CD14-positive monocyte (primary cell): ENCODE results near the gene TAPT1. TPM values are rescaled to one million over a fixed set of nuclear protein-coding genes. Genes with fewer than 3 reads are reported as not detected.
A peak's percentile ranks its signal among the peaks of the same experiment; 100 is the strongest.

Experiments used
- DNase-seq, 3 donors: peaks; one replicate each; pipeline ENCODE4 v3.0.0-alpha.2; 2011 to 2022
- H2AFZ ChIP-seq: 2 replicates; pipeline ENCODE4 v1.6.0; 2012; ENCODE audit warnings: mild to moderate bottlenecking, low read depth, low read length, inconsistent platforms; ENCODE audit not compliant: insufficient read depth, poor library complexity, severe bottlenecking
- H3K27ac ChIP-seq, 2 donors: 1 replicate in 1 of 2; 2 replicates in 1 of 2; pipeline ENCODE4 v1.5.1; 2012 to 2013; ENCODE audit warnings: low read length in 2 of 2, control low read depth in 1 of 2, inconsistent platforms in 1 of 2, low read depth in 1 of 2, mild to moderate bottlenecking in 1 of 2
- H3K27me3 ChIP-seq, 2 donors: one replicate each; pipeline versions ENCODE4 v1.6.0 to v1.6.1; 2011 to 2013; ENCODE audit warnings: low read length in 2 of 2; ENCODE audit not compliant: control insufficient read depth in 2 of 2, insufficient read depth in 2 of 2
- H3K36me3 ChIP-seq, 2 donors: replicated peaks in 1 of 2; 1 replicate in 1 of 2; 2 replicates in 1 of 2; pipeline versions ENCODE4 v1.5.1 to v1.6.1; 2012 to 2013; ENCODE audit warnings: low read length in 2 of 2, control low read depth in 1 of 2, inconsistent platforms in 1 of 2, mild to moderate bottlenecking in 1 of 2; ENCODE audit not compliant: insufficient read depth in 2 of 2, control insufficient read depth in 1 of 2
- H3K4me1 ChIP-seq, 2 donors: 1 replicate in 1 of 2; 2 replicates in 1 of 2; pipeline versions ENCODE4 v1.5.1 to v1.6.1; 2012 to 2013; ENCODE audit warnings: low read length in 2 of 2, control low read depth in 1 of 2, inconsistent platforms in 1 of 2, mild to moderate bottlenecking in 1 of 2, moderate library complexity in 1 of 2; ENCODE audit not compliant: insufficient read depth in 2 of 2, control insufficient read depth in 1 of 2
- H3K4me2 ChIP-seq: replicated peaks from 2 replicates; pipeline ENCODE3; 2012; ENCODE audit warnings: low read length, moderate library complexity, mild to moderate bottlenecking; ENCODE audit not compliant: poor library complexity, severe bottlenecking; ENCODE audit errors: extremely low read depth
- H3K4me3 ChIP-seq, 3 experiments: fragments of 200-600 bp in 1 of 3; sonication (generic) in 1 of 3; replicated peaks in 1 of 3; 1 replicate in 2 of 3; 2 replicates in 1 of 3; pipeline ENCODE4 v1.5.1; 2011 to 2013; ENCODE audit warnings: low read length in 3 of 3, mild to moderate bottlenecking in 3 of 3, control low read depth in 2 of 3, low read depth in 2 of 3, inconsistent platforms in 1 of 3, moderate library complexity in 1 of 3
- H3K79me2 ChIP-seq: 2 replicates; pipeline ENCODE4 v1.6.0; 2012; ENCODE audit warnings: mild to moderate bottlenecking, control low read depth, inconsistent platforms, low read length, moderate library complexity; ENCODE audit not compliant: insufficient read depth
- H3K9ac ChIP-seq: 2 replicates; pipeline ENCODE4 v1.6.0; 2017; ENCODE audit warnings: low read length, mild to moderate bottlenecking; ENCODE audit not compliant: insufficient read depth, poor library complexity, severe bottlenecking
- H3K9me3 ChIP-seq, 2 donors: replicated peaks in 1 of 2; 1 replicate in 1 of 2; 2 replicates in 1 of 2; pipeline versions ENCODE4 v1.5.1 to v1.6.1; 2012 to 2013; ENCODE audit warnings: low read length in 2 of 2, control low read depth in 1 of 2; ENCODE audit not compliant: control insufficient read depth in 1 of 2, insufficient read depth in 1 of 2
- H4K20me1 ChIP-seq: 2 replicates; pipeline ENCODE4 v1.6.0; 2012; ENCODE audit warnings: mild to moderate bottlenecking, low read length, control low read depth, moderate library complexity; ENCODE audit not compliant: insufficient read depth
- H3K27ac Mint-ChIP-seq, 7 donors: one replicate each; pipeline ENCODE4 v1.8.0; 2020; ENCODE audit warnings: mild to moderate bottlenecking in 7 of 7, mixed read lengths in 7 of 7, moderate library complexity in 6 of 7, inconsistent platforms in 2 of 7
- H3K27me3 Mint-ChIP-seq, 3 donors: one replicate each; pipeline ENCODE4 v1.8.0; 2021 to 2022; ENCODE audit warnings: low read depth in 3 of 3, mild to moderate bottlenecking in 3 of 3, mixed read lengths in 3 of 3, moderate library complexity in 3 of 3, inconsistent platforms in 1 of 3
- H3K36me3 Mint-ChIP-seq, 2 donors: one replicate each; pipeline ENCODE4 v1.8.0; 2020; ENCODE audit warnings: mixed read lengths in 2 of 2, inconsistent platforms in 1 of 2, mild to moderate bottlenecking in 1 of 2
- H3K4me1 Mint-ChIP-seq: one replicate; pipeline ENCODE4 v1.8.0; 2020; ENCODE audit warnings: mild to moderate bottlenecking, mixed read lengths
- H3K4me3 Mint-ChIP-seq, 2 donors: one replicate each; pipeline ENCODE4 v1.8.0; 2020; ENCODE audit warnings: mild to moderate bottlenecking in 2 of 2, mixed read lengths in 2 of 2, moderate library complexity in 1 of 2
- H3K9me3 Mint-ChIP-seq, 7 donors: one replicate each; pipeline ENCODE4 v1.8.0; 2020 to 2022; ENCODE audit warnings: mixed read lengths in 7 of 7, mild to moderate bottlenecking in 6 of 7, moderate library complexity in 6 of 7, inconsistent platforms in 2 of 7
- WGBS: methylation state at CpG from one replicate; pipeline ENCODE4 v1.1.5; 2013; ENCODE audit warnings: missing lambda C conversion rate; ENCODE audit not compliant: insufficient coverage; 5-methylcytosine and 5-hydroxymethylcytosine counted together
- intact Hi-C, 2 donors: fragments of 100-400 bp; cut with micrococcal nuclease; formaldehyde crosslinking; loops; one replicate each; pipeline versions ENCODE4 v1.15.0 to v1.15.1; 2023
- polyA plus RNA-seq, 3 donors: library from polyadenylated mRNA; depleted of rRNA in 1 of 3; unstranded in 2 of 3; stranded (reverse) in 1 of 3; fragments of 300-500 nt in 2 of 3; fragments of >200 nt in 1 of 3; fragmentation: Illumina TruSeq in 2 of 3; gene quantifications; 1 replicate in 2 of 3; 2 replicates in 1 of 3; pipeline ENCODE4 v1.2.3, GENCODE V29; 2012 to 2021
- TF ChIP-seq, protein P1 (sequence below): fragments of 200-600 bp; IDR thresholded peaks from one replicate; pipeline ENCODE4 v1.8.0; 2022; ENCODE audit warnings: antibody characterized with exemption, mild to moderate bottlenecking

The TAPT1 gene
- polyA plus RNA-seq, 3 donors = 15.2 to 18.4 (median 16.0) TPM

DNA sequence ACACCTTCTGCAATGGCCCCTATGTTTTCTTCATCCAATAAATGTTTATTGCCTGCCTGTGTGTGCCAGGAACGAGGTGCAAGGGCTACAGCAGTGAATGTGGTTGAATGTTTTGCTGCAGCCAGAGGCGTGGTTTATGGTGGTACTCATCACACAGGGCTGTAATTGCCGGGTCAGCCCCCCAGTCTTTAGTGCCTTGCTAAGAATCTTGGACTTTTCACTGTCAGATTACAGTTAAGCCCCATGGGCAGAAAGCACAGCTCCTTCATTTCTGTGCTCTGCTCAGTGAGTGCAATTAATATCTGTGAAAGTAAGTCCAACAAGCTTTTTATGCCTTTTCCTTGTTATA lies 67.8 kb downstream of the TAPT1 start:
- Mint-ChIP-seq H3K9me3 (peaks cover 0 to 5% (median 0%) of the 10 kb centered on the region in 7 donors), H3K4me3 (no peak overlapping the region), H3K27ac (no peak overlapping the region), H3K36me3 (peaks cover 23 to 31% of the 10 kb centered on the region in 2 donors), H3K4me1 (peaks cover 6% of the 10 kb centered on the region), H3K27me3 (no peaks in the 10 kb centered on the region)
- H3K9ac ChIP-seq = no peak overlapping the region
- intact Hi-C loops = no loop called here
- no peak overlapping the region for H3K4me3 ChIP-seq
- no peaks in the 10 kb centered on the region for H4K20me1 ChIP-seq
- 80% methylated on average over 3 of the region's 3 CpGs for WGBS
- no peak overlapping the region for H3K27ac ChIP-seq
- H3K9me3 ChIP-seq = no peaks in the 10 kb centered on the region
- H2AFZ ChIP-seq = no peak overlapping the region
- no peak for DNase-seq
- H3K4me1 ChIP-seq = no peaks in the 10 kb centered on the region
- H3K27me3 ChIP-seq = no peaks in the 10 kb centered on the region
- TF ChIP-seq, protein P1, sequence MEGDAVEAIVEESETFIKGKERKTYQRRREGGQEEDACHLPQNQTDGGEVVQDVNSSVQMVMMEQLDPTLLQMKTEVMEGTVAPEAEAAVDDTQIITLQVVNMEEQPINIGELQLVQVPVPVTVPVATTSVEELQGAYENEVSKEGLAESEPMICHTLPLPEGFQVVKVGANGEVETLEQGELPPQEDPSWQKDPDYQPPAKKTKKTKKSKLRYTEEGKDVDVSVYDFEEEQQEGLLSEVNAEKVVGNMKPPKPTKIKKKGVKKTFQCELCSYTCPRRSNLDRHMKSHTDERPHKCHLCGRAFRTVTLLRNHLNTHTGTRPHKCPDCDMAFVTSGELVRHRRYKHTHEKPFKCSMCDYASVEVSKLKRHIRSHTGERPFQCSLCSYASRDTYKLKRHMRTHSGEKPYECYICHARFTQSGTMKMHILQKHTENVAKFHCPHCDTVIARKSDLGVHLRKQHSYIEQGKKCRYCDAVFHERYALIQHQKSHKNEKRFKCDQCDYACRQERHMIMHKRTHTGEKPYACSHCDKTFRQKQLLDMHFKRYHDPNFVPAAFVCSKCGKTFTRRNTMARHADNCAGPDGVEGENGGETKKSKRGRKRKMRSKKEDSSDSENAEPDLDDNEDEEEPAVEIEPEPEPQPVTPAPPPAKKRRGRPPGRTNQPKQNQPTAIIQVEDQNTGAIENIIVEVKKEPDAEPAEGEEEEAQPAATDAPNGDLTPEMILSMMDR = no peak
- H3K79me2 ChIP-seq = no peaks in the 10 kb centered on the region
- peaks cover 24 to 37% of the 10 kb centered on the region in 2 donors for H3K36me3 ChIP-seq
- H3K4me2 ChIP-seq = no peak overlapping the region

DNA sequence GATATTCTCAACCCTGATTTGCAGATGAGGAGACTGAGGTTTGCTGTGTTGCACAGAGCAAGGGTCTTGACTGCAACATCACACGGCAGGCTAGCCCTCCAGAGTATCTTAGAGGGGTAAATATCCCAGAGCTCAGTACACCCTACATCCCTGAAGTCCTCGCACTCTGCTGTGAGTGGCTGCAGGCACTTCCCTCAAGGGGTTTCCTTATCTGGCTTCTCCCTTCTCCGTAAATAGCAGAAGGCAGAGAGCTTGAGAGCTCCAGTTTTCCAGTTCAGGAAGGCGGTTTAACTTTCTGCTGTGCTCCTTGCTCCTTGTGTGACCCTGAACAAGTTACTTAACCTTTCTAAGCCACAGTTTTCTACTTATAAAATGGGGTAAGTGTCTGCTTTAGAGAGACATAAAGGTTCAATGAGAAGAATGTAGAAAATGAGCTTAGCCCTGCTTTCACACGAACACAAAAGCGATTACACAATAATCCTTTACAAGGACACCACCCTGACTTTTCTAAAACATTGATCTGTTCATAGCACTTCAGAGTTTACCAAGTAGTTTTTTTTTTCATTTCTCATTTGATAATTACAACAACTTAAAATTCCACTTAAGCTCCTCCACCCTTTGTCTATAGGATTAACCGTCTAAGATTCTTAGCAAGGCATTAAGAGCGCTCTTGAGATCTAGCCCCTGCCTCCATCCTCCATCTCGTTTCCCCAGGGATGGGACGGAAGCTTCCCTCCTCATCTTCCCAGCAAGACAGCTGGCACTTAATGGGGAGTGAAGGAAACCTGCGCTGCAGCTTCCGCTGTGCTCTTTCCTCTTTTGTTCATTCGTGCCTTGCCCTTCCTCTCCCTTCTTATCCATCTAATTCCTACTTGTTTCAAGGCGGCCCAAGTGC lies 68.4 kb downstream of the TAPT1 start:
- DNase-seq = no peak
- H3K27me3 Mint-ChIP-seq = no peaks in the 10 kb centered on the region
- Histone ChIP-seq H3K79me2 (no peaks in the 10 kb centered on the region), H3K27me3 (no peaks in the 10 kb centered on the region), H3K9me3 (no peaks in the 10 kb centered on the region), H3K9ac (no peak overlapping the region), H3K27ac (no peak overlapping the region), H3K4me1 (no peaks in the 10 kb centered on the region), H3K36me3 (peaks cover 18 to 31% of the 10 kb centered on the region in 2 donors), H3K4me2 (no peak overlapping the region), H2AFZ (no peak overlapping the region), H4K20me1 (no peaks in the 10 kb centered on the region), H3K4me3 (no peak overlapping the region)
- intact Hi-C loops = no loop called here
- no peak overlapping the region for H3K4me3 Mint-ChIP-seq
- peaks cover 18 to 26% of the 10 kb centered on the region in 2 donors for H3K36me3 Mint-ChIP-seq
- peaks cover 6% of the 10 kb centered on the region for H3K4me1 Mint-ChIP-seq
- peaks cover 0 to 5% (median 0%) of the 10 kb centered on the region in 7 donors for H3K9me3 Mint-ChIP-seq
- TF ChIP-seq, protein P1 = no peak
- peak overlapping the region in 1 of 7 donors; percentile 54 for H3K27ac Mint-ChIP-seq
- WGBS = 81% methylated on average over 6 of the region's 14 CpGs
